GM12891 (cell line): ENCODE results near the gene RMND5A. TPM values are rescaled to one million over a fixed set of nuclear protein-coding genes. Genes with fewer than 3 reads are reported as not detected.
"Not testable (repeated sequence)": the region's sequence is repeated elsewhere in the genome, so short reads cannot be mapped to it uniquely, and the experiment has no call there.

ENCODE experiments used
- DNase-seq: peaks from one replicate; pipeline ENCODE4 v3.0.0; 2011; ENCODE audit warnings: low spot score; ENCODE audit not compliant: insufficient read length
- FAIRE-seq: peaks from 2 replicates; lab custom pipeline; 2011; peaks lifted over from hg19 to GRCh38; lab: Jason Lieb, UNC
- PAX5 ChIP-seq: IDR thresholded peaks from 2 replicates; pipeline ENCODE4 v1.6.1; 2011; ENCODE audit warnings: low read length, moderate library complexity, mild to moderate bottlenecking; ENCODE audit not compliant: insufficient read depth, severe bottlenecking
- POLR2A ChIP-seq: IDR thresholded peaks from 2 replicates; pipeline ENCODE4 v1.6.1; 2011; ENCODE audit warnings: low read depth, low read length, control low read depth
- POLR2AphosphoS5 ChIP-seq: IDR thresholded peaks from 2 replicates; pipeline ENCODE4 v1.6.1; 2011; ENCODE audit warnings: low read depth, low read length, control low read depth
- POU2F2 ChIP-seq: IDR thresholded peaks from 2 replicates; pipeline ENCODE4 v1.6.1; 2011; ENCODE audit warnings: low read depth, mild to moderate bottlenecking, control low read depth, low read length, moderate library complexity
- SPI1 ChIP-seq: IDR thresholded peaks from 2 replicates; pipeline ENCODE4 v1.6.1; 2011; ENCODE audit warnings: low read depth, low read length, control low read depth
- TAF1 ChIP-seq: IDR thresholded peaks from 2 replicates; pipeline ENCODE4 v1.6.1; 2011; ENCODE audit warnings: low read depth, low read length, control low read depth
- polyA plus RNA-seq: library from polyadenylated mRNA; unstranded; fragments of >200 nt; gene quantifications from one replicate; pipeline ENCODE4 v1.2.1, GENCODE V29; 2012; ENCODE audit warnings: low read depth, missing spikeins, inconsistent platforms; ENCODE audit not compliant: missing spikeins

Gene RMND5A
- polyA plus RNA-seq = 10.1 TPM

- not testable (repeated sequence) for DNase-seq
- FAIRE-seq = peak; percentile 97
These were observed at the start of gene RMND5A for GRCh38 chr2:86719637-86720539. RMND5A (plus strand) TSS chr2:86720291; CDS start chr2:86720668, 377 bp downstream.

- DNase-seq (no peak), FAIRE-seq (no peak)
- TF ChIP-seq POLR2AphosphoS5 = no peak
These were observed 48.6 kb upstream of the RMND5A start for GRCh38 chr2:86671337-86671981.

GRCh38 chr2:86672027-86672545 is 48.0 kb upstream of the RMND5A start:
- no peak for FAIRE-seq

GRCh38 chr2:86673011-86673410 is 47.1 kb upstream of the RMND5A start:
- FAIRE-seq = no peak
- TF ChIP-seq POU2F2 (no peak), POLR2AphosphoS5 (no peak), TAF1 (no peak), PAX5 (no peak), SPI1 (no peak), POLR2A (no peak)
- DNase-seq = no peak

More at GRCh38 chr2:86672027-86672545, 48.0 kb upstream of the RMND5A start:
- no peak for TF ChIP-seq TAF1
- TF ChIP-seq SPI1 = no peak
- TF ChIP-seq POLR2A = no peak
- TF ChIP-seq POLR2AphosphoS5 = no peak
- no peak for TF ChIP-seq POU2F2
- TF ChIP-seq PAX5 = no peak
- DNase-seq = no peak

- DNase-seq = no peak
- TF ChIP-seq TAF1 (no peak), POU2F2 (no peak), POLR2AphosphoS5 (no peak), PAX5 (no peak), SPI1 (no peak), POLR2A (no peak)
- FAIRE-seq = no peak
These were observed 46.0 kb upstream of the RMND5A start for GRCh38 chr2:86673986-86674670.

- FAIRE-seq (no peak), DNase-seq (no peak)
- TF ChIP-seq POU2F2 (no peak), POLR2A (no peak)
These were observed 45.0 kb upstream of the RMND5A start for GRCh38 chr2:86675104-86675503.

GRCh38 chr2:86675511-86676015 is 44.5 kb upstream of the RMND5A start:
- DNase-seq (no peak), FAIRE-seq (no peak)
- TF ChIP-seq TAF1 = no peak
- no peak for TF ChIP-seq PAX5
- TF ChIP-seq POU2F2 = no peak
- TF ChIP-seq SPI1 = no peak
- no peak for TF ChIP-seq POLR2A
- no peak for TF ChIP-seq POLR2AphosphoS5

GRCh38 chr2:86677816-86678215 is 42.3 kb upstream of the RMND5A start:
- TF ChIP-seq POU2F2 (no peak), POLR2A (no peak), PAX5 (no peak), TAF1 (no peak), SPI1 (no peak), POLR2AphosphoS5 (no peak)
- DNase-seq (no peak), FAIRE-seq (no peak)

GRCh38 chr2:86679036-86679435 is 41.1 kb upstream of the RMND5A start:
- TF ChIP-seq PAX5 (no peak), POU2F2 (no peak), TAF1 (no peak), SPI1 (no peak), POLR2A (no peak), POLR2AphosphoS5 (no peak)
- no peak for FAIRE-seq
- no peak for DNase-seq

- DNase-seq = no peak
- no peak for TF ChIP-seq SPI1
- TF ChIP-seq POU2F2 = no peak
- TF ChIP-seq POLR2AphosphoS5 = no peak
- TF ChIP-seq POLR2A = no peak
- no peak for TF ChIP-seq PAX5
- no peak for TF ChIP-seq TAF1
- no peak for FAIRE-seq
These were observed 34.7 kb upstream of the RMND5A start for GRCh38 chr2:86685351-86685750.

- DNase-seq = no peak
- no peak for FAIRE-seq
- TF ChIP-seq TAF1 = no peak
- no peak for TF ChIP-seq POU2F2
- TF ChIP-seq POLR2A = no peak
- no peak for TF ChIP-seq PAX5
- TF ChIP-seq SPI1 = no peak
- no peak for TF ChIP-seq POLR2AphosphoS5
These were observed 33.6 kb upstream of the RMND5A start for GRCh38 chr2:86686460-86686859.
